GM20431 (cell line): ENCODE measurements around the gene LRP1.

Experiments used
- in situ Hi-C: fragments of 300-500 bp; cut with MseI, MboI; formaldehyde crosslinking; loops from one replicate; pipeline ENCODE4 v1.15.0; 2020; ENCODE audit warnings: low sequenced_read_pairs; ENCODE audit not compliant: unreplicated experiment

The LRP1 gene

DNA sequence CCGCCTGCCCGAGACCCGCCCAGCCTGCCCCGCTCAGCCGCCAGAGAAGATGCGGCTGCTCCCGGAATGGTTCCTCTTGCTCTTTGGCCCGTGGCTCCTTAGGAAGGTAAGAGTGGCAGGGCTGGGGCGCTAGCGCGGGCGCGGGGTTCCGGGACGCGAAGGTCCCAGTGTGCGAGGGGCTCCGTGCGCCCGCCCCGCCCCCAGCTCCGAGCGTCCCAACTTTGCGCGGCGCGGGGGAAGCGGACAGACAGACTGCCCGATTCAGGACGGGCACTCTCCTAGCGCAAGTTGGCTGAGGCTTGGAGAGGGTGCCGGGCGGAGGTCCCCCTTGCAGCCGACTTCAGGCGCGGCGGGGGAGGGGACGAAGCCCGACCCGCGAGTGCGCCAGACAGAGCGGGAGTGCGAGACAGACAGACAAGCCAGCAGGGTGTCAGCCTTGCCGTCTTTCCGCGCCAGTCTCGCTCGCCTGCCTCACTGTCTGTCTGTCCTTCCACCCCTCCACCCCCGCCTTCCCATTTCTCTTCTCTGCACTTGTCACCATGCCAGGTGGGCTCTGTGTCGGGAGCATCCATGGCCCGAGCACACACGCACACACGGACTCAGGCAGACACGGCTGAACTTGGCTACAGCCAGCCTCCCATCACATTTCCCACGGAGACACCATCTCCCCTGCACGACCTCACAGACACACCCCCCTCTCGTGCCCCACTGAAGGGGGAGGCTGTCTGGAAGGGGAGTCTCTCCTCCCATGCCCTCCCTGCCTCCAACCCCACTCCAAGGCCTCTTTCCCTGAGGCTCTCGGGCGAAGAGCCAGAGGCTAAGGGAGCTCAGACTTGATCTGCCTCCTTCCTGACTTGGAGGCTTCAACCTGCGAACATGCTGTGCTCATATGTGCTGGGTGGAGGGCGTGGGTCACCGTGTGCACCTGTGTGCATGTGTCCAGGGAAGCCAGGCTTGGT, 88.9 kb downstream of the LRP1 start:
- in situ Hi-C loops, result no loop called here

DNA sequence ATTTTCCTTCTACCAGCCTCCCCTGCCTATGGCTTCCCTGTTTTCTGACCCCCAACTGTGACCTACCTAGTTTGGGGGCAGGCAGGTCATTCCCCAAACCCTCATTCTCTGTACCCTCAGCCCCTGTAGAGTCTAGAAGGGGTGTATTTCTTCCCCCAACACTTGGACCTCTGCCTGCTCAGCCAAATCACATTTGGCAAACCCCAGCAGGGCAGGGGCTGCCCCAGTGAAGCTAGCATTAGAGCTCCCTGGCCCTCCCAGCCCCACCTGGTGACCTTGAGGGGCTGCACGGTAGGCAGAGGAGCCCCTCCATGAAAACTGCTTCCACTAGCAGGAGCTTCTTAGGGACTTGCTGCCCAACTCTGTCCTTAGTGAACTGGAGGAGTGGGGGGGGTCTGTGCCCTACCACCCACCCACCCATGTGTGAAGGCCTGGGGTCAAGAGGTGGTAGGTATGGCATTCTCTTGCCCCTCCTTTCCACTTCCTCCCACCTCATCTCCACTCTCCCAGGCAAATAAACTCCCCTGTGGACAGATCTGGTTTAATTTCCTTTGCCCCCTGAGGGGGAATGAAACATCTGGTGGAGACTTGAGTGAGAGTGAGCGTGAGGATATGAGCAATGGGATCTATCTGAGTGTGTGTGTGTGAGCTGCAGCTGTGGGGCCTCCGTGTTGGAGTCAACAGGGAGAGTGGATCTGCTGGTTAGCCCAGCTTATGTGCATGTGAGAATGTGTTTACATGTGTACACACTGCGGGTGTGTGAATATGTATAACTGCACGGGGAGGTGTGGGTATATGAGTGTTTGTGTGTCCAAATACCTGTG, 90.0 kb downstream of the LRP1 start:
- in situ Hi-C loops, result no loop called here

DNA sequence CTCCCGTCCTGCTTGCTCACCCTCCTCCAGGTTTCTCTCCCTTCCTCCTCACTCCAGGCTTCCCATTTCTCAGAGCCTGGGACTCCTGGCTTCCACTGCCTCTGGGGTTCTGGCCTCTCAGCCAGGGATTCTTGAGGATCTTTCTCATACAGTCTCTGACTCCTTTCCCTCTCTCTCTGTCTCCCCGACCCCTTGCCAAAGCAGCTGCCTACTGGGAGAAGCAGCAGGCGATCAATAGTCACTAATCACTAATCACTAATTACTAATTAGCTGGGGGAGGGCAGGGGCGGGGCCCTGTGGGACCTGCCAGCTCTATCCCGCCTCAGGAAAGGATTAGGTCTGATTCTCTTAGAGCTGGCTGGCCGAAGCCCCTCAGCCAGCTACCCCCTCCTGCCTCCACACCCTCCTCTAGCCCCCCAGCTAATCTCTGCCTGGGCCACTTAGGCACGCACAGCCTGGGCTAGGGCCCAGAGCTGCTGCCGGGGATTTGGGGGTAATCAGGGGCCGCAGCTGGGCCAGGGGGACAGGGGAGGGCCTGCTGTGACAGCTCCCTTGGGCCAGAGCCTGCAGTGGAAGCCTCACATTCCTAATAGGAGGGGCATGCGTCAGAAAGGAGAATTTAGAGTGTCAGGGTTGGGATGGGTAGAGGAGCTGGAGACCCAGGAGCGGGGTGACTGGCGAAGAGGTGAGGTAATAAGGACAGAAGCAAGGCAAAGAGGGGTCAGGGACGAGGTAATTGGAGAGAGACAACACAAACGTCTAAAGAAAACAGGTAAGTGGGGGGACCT, 91.1 kb downstream of the LRP1 start:
- in situ Hi-C loops, result no loop called here

DNA sequence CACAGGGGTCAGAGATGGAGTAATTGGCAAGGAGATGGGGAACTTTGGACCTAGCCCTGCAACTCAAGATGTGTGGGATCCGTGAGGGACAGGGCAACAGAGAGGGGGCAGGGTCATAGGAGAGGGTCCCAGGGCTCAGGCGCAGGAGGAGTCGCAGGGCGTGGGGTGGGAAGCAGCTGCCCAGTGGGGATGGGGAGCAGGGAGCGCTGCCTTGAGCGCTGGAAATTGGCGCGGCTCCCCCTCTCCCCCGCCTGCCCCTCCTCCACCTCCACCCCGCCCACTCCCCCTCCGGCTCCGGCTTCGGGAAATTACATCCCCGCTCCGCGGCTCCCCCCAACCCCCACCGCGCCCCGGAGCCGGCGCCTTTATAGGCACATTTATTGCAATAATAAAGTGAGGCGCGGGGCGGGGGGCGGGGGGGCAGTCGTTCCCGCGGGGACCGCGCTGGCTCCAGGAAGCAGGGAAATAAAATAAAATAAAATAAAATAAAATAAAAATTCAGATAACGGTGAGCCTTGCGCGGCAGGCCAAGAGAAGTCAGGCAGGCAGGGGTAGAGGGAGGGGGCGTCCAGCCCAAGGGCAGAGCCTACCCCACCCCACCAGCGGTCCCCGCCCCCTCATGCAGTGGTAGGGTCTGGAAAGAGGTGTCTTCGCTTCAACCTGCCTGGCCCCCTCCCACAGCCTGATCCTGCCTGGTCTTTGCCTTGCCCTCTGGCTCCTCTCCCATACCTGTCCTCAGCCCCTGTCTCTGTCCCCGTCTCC, 91.9 kb downstream of the LRP1 start:
- in situ Hi-C loops, result no loop called here

DNA sequence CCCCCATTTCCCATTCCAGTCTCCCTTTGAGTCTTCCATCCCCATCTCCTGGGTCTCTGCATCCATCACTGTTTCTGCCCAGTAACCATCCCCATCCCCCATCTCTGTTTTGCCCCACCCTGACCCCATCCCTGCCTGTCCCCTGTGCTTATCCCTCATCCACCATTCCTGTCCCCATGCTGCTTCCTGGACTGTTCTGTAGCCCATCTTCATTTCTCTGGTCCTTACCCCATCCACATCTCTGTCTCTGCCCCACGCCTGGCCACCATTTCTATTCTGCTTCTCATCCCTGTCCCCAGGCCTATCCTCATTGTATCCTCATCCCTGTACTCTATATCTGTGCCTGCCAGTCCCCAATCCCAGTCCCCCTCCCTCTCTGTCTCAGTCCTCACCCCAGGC, 92.5 kb downstream of the LRP1 start:
- in situ Hi-C loops, result no loop called here

DNA sequence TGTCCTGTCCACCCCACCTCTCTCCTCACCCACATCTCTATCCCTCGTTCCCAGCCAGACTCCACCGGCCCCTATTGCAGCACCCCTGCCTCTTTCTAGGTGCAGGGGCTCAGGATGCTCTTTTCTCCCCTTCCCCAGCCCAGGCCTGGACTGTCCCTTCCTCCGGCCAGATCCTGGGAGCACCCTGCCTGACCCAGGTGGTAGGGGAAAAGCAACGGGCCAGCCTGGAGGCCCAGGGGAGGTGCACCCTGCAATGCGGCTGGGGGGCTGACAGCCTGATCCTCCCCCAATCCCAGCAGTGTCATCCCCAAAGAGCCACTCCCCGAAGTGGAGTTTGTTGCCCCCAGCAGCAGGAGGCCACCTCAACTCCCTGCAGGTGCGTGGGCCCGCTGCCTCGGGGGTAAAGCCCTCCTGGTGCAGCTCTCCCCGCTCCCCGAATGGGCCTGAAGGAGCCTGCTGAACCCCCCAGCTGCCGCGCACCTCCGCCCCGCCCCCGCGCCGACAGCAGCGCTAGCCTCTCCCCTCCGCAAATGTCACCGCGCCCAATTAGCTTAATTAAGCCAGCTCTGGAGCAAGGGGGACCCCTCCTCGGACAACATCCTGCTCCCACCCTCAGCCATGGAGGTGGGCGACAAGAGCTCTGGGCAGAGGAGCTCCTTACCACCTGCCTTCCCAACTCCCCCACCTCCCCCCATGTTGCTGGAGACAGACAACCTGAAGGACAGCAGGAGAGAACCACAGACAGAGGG, 93.1 kb downstream of the LRP1 start:
- in situ Hi-C loops, result no loop called here

DNA sequence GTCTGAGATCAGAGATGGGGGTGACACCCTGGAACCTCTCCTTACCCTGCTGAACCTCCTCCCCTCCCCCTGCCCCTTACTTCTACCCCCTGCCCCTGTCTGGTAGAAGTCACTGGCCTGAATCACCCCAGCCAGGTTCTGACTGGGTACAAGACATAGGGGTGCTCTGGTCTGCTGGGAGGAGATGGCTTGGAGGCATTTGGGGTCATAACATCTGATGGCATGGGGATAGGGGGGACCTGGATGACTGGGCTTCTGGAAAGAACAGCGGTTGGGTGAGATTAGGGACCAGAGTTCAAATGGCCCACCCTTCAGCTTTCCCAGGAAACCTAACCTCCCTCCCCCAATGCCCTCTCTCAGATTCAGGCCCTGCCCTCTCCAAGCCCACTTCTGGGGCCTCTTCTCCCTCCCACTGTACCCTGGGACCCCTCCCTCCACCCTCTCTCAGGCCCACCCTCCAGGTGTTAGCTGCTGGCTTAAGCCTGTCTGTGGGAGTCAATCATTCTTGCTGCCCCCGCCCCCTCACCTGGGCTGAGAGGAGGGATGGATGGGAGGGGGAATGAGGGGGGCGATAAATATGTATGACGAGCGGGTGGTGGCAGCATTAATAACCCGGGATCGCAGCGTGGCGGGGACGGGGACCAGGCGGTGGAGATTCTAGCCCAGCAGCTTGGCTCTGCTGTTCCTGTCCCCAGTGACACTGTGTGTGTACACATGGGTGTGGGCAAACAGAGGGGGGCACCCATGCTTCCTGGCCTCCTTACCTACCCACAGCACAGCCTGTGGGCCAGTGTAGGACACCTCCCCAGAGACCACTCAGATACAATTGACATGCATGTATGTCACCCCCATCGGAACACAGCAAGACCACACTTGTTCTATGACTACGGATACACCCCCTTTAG, 94.3 kb downstream of the LRP1 start:
- in situ Hi-C loops, result no loop called here

DNA sequence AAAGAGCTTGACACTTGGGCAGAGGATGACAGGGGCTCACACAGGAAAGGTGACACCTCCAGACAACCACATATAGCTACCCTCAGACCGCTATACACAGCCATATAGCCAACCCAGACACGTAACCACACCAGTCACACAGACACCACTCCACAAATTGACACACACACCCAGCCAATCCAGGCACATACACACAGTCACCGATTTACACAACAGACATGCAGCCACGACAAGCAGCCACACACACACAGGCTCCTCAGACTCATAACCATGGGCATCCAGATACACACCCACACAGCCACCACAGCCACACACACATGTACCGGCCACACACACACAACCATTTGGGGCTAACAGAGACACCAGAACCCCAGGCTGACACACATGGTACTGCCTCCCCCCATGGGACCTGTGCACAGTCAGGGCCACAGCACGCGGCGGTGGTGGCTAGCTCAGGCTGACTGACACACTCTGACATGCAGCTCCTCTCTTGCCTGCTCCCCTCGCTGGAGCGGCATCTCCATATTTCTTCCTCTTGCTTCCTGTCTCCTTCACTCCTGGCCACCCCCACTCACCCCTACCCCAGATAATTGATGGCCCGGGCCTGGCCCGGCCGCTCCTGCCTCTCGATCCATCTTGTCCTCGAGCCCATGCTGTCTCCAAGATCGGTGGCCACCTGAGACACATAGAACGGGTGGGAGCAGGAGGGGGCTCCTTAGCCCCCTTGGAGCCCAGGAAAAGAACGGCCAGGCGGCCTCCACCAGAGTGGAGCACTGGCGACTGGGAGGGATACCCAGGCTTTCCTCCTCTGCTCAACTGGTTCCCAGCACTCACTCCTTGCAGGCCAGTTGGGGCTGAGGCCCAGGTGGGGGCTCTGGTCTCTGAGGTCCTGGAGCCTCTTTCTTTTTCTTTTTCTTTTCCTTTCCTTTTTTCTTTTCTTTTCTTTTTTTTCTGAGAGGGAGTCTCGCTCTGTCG, 95.2 kb downstream of the LRP1 start:
- in situ Hi-C loops, result no loop called here

DNA sequence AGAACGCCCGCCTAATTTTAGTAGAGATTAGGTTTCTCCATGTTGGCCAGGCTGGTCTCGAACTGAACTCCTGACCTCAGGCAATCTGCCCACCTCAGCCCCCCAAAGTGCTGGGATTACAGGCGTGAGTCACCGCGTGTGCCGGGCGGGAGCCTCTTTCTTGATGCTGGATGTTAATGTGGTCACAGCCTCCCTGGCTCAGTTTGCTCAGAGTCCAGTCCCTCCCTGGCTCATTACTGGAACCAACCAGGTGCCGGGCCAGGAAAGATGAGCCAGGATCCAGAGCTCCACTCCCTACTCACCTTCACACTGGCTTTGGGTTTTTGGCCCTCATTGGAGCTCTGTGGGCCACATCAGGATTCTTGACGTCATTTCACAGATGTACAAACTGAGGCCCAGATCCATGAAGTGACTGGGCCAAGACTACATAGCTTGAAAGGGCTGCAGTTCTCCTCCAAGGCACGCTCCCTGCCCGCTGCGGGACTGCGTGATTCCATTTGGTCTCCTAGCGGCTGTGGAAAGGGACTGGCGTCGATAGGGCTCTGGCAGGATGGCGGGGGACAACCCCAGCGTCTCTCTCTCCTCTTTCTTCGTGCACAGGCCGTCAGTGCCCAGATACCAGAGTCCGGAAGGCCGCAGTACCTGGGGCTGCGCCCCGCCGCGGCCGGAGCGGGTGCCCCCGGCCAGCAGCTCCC, 96.1 kb downstream of the LRP1 start:
- in situ Hi-C loops, result no loop called here

DNA sequence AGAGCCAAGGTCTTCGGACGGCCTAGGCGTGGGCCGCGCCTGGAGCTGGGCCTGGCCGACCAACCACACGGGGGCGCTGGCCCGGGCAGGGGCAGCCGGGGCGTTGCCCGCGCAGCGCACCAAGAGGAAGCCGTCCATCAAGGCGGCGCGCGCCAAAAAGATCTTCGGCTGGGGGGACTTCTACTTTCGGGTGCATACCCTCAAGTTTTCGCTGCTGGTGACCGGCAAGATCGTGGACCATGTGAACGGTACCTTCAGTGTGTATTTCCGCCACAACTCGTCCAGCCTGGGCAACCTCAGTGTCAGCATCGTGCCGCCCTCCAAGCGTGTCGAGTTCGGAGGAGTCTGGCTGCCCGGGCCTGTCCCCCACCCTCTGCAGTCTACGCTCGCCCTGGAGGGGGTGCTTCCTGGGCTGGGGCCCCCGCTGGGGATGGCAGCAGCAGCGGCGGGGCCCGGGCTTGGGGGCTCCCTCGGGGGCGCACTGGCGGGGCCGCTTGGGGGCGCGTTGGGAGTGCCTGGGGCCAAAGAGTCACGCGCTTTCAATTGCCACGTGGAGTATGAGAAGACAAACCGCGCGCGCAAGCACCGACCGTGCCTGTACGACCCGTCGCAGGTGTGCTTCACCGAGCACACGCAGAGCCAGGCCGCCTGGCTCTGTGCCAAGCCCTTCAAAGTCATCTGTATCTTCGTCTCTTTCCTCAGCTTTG, 96.8 kb downstream of the LRP1 start:
- in situ Hi-C loops, result no loop called here

DNA sequence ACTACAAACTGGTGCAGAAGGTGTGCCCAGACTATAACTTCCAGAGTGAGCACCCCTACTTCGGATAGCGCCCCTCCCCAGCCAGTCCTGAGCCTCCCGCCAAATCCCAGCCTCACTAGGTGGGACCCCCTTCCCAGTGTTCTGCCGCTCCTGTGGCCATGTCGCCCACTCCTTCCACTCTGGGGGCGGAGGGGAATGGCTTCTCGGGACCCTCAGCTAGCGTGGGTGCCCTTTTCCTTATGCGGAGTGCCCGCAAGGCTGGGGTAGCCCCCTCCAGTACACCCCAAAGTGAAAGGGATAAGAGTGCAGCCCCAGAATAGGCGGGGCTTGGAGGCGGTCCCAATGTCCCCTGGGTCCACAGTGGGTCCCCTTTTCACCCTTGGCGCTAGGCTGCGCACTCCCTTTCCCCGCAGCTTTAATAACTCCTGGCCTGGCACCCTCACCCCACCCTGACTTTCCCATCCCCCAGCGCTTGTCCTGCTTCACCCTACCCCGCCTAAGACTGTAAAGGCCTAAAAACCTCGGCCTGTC, 97.5 kb downstream of the LRP1 start:
- in situ Hi-C loops, result no loop called here

DNA sequence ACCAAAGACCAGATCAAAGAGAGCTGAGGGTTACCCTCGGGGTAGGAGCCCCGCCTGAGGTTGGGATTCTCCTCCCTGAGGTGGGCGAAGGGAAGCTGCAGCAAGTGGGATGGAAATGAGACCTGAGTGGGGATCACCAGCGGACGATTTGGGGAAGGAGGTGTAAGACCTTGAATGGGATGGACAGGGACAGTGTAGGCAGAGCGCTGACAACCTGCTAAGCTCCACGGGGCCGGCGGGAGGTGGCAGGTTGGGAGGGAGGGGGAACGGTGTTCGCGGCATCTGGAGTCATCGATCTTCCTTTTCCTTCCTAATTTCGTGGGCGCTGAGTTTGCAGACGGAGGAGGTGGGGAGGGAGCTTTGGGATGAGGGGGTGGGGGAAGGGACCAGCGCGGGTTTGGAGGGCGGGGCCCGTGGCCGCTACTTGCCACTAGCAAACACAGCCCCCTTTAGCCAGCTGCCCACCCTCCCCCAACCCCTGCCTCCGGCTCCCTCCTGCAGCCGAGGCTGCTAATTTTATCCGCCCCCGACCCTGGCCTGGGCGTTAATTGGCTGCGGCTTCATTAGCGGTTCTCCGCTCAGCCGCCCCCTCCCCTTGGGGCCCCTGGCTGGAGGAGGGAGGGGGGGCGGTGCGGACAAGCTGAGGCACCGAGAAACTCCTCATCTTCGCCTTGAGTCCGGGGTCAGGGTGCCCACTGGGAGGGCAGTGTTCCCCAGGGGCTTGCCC, 98.5 kb downstream of the LRP1 start:
- in situ Hi-C loops, result no loop called here

DNA sequence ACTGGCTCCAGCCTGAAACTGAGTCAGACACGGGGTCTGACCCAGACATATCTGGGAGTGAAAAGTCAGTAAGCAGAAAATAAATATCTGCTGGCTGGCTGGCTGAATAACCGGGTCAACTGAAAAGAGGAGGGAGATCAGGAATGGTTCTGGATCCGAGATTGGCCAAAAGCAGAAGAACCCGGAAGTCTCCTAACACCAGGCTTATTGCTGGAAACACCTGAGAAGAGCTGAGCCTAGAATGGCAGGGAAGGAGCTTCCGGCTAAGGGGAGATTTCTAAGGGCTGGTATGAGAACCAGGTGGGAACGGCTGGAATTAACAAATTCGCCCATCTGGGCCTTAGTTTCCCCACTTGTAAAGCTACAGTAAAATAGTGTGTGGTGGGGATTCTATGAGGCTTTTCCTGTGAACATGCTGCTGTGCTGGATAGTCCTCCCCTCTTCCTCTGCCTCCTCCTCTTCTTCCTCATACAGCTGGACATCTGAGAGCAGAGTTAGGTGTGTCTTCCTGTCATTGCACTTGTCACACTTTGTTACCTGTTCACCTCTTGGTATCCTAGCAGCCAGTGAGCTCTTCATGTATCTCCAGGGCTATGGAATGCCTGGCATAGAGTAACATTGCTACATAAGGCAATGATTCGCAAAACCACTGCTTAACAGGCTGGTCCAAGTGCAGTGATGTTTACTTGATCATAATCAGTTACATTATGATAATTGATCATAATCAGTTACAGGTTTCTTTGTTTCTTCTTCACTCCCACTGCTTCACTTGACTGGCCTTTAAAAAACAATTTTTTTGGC, 99.2 kb downstream of the LRP1 start:
- in situ Hi-C loops, result no loop called here

DNA sequence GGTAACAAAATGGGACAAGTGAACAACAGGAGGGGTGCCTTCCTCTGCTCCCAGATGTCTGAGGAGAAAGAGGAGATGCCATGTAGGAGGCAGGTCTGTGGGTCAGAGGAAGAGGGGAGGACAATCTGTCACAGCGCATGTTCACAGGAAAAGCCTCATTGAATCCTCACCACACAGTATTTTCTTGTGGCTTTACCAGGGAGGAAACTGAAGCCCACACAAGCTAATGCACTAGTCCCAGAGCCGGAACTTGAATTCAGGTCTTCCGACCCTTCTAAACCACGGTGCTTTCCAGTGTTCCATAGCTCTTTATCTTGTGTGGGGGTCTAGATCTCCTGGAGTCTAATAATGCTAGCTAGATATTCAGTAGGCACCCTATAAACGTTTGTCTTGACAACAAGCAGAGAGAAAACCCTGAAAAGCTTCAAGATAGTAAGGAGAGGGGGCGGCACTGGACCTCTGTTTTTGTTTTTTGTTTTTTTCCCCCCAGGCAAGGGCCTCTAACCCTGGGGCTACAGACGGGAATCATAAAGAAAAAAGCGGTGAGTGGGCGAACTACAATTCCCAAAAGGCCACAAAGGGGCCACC, 100.9 kb downstream of the LRP1 start:
- in situ Hi-C loops, result no loop called here
